Measurements from ENCODE around the gene TMEM37. TPM values are rescaled to one million over a fixed set of nuclear protein-coding genes. Genes with fewer than 3 reads are reported as not detected.

The TMEM37 gene
- total RNA-seq, 1 experiment from 2014 or later = 13.8 TPM

DNA sequence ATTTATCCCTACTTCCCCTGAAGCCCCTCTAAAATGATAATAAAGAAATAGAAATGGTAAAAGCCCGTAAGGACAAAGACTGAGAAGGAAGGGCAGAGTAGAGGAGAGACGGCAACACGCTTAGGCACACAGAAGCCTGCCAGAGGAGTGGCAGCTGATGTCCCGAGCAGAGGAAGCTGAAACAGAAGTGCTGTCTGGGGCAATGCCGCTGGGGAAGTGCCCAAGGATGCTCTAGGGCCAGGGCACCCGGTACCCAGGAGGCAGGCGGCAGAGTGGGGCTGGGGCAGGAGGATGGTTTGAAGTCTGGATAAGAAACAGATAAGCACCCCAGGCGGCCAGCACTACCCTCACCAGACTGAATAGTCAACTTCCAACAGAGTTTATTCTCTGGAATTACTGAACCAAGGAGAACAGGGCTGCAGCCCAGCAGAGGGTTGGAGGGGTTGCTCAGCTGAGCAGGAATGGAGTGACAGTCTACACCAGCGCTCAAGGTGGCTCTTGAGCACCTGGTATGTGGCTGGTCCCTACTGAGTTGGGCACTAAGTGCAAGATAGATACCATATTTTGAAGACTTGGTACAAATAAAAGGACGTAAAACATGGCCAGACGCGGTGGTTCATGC lies 22.4 kb downstream of the TMEM37 start:
- CTCF ChIA-PET = no interaction called here
- no TSS peak for BruUV-seq (replicated peaks)
- no peak for TF ChIP-seq EZH2 (IDR thresholded peaks at IDR 0.05; ENCODE audit: borderline replicate concordance, low read depth, low read length, poor library complexity, severe bottlenecking)
- TF ChIP-seq, protein P1, sequence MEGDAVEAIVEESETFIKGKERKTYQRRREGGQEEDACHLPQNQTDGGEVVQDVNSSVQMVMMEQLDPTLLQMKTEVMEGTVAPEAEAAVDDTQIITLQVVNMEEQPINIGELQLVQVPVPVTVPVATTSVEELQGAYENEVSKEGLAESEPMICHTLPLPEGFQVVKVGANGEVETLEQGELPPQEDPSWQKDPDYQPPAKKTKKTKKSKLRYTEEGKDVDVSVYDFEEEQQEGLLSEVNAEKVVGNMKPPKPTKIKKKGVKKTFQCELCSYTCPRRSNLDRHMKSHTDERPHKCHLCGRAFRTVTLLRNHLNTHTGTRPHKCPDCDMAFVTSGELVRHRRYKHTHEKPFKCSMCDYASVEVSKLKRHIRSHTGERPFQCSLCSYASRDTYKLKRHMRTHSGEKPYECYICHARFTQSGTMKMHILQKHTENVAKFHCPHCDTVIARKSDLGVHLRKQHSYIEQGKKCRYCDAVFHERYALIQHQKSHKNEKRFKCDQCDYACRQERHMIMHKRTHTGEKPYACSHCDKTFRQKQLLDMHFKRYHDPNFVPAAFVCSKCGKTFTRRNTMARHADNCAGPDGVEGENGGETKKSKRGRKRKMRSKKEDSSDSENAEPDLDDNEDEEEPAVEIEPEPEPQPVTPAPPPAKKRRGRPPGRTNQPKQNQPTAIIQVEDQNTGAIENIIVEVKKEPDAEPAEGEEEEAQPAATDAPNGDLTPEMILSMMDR (conservative IDR thresholded peaks at IDR 0.05; ENCODE audit: low read depth, low read length) = no peak

DNA sequence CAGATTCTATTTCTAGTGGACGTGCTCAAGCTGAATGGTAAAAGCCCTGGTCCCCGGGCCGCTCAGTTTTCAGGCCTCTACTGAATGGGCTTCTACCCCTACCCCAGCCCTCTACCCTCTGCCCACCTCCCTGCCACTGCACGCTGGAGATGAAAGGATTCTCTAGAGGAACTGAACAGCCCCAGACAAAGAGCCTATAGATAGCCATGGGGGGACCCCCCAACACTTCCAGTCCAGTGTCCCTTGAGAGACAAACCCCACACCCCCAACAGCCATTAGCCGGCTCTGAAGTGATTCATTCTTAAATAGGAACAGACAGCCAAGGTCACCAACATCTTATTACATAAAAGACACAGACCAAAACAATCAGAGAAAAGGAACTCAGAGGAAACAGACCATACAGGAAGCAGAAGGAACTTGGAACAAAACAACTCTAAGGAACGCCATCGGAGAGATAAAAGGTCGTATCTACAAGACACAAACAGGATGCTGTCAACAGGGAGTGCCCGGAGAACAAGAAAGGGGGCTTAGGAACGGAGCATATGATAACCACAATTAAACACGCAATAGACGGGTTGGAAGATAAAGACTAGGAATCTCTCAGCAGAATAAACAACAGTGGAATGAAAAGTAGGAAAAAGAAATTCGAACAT lies 23.5 kb downstream of the TMEM37 start:
- ChIA-PET POLR2A (ENCODE audit: low non-redundant PET) (no interaction called here), CTCF (no interaction called here)
- H3K4me1 ChIP-seq (ENCODE audit: insufficient read depth, low read length, poor library complexity, severe bottlenecking) = peaks cover 9% of the 10 kb centered on the region
- DNase-seq (ENCODE audit: low spot score) = no peak
- no peak overlapping the region for H3K4me3 ChIP-seq (ENCODE audit: low read depth, low read length, poor library complexity, severe bottlenecking)
- H3K27me3 ChIP-seq (replicated peaks; ENCODE audit: insufficient read depth, low read depth, low read length, poor library complexity) = no peaks in the 10 kb centered on the region
- TF ChIP-seq EZH2 (IDR thresholded peaks at IDR 0.05; ENCODE audit: borderline replicate concordance, low read depth, low read length, poor library complexity, severe bottlenecking) = no peak
- TF ChIP-seq, protein P1 (conservative IDR thresholded peaks at IDR 0.05; ENCODE audit: low read depth, low read length) = no peak
- BruUV-seq (replicated peaks) = no TSS peak
- no peaks in the 10 kb centered on the region for H3K36me3 ChIP-seq (ENCODE audit: insufficient read depth, low read length, poor library complexity, severe bottlenecking)
- H3K9me3 ChIP-seq (ENCODE audit: low read depth, low read length, poor library complexity, severe bottlenecking) = no peaks in the 10 kb centered on the region
- intact Hi-C loops (cut with micrococcal nuclease; ENCODE audit: unreplicated experiment) = no loop called here
- no peak overlapping the region for H3K27ac ChIP-seq (ENCODE audit: low read depth, low read length, poor library complexity, severe bottlenecking)

More for the DNA sequence above, 22.4 kb downstream of the TMEM37 start:
- H3K9me3 ChIP-seq (ENCODE audit: low read depth, low read length, poor library complexity, severe bottlenecking) = no peaks in the 10 kb centered on the region
- DNase-seq (ENCODE audit: low spot score) = no peak
- intact Hi-C loops (cut with micrococcal nuclease; ENCODE audit: unreplicated experiment) = no loop called here
- POLR2A ChIA-PET (ENCODE audit: low non-redundant PET) = no interaction called here
- H3K27me3 ChIP-seq (replicated peaks; ENCODE audit: insufficient read depth, low read depth, low read length, poor library complexity) = no peaks in the 10 kb centered on the region
- H3K36me3 ChIP-seq (ENCODE audit: insufficient read depth, low read length, poor library complexity, severe bottlenecking) = no peaks in the 10 kb centered on the region
- no peak overlapping the region for H3K27ac ChIP-seq (ENCODE audit: low read depth, low read length, poor library complexity, severe bottlenecking)
- H3K4me1 ChIP-seq (ENCODE audit: insufficient read depth, low read length, poor library complexity, severe bottlenecking) = peaks cover 7% of the 10 kb centered on the region
- H3K4me3 ChIP-seq (ENCODE audit: low read depth, low read length, poor library complexity, severe bottlenecking) = no peak overlapping the region

DNA sequence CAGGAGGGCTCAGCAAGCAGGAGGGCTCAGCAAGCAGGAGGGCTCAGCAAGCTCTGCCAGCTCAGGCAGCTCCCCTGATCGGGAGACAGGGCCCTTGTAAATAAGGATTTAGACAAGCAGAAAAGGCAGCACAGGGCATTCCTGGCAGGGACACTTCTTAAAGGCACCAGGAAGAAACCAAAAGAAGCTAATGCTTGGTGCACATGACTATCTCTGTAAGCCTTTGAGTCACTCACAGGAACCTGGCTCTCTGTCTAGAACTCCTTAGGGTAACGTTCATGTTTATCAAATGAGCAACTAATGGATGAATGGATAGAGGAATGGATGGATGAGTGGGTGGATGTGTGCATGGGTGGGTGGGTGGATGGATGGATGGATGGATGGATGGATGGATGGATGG lies 28.4 kb downstream of the TMEM37 start:
- peaks cover 9% of the 10 kb centered on the region for H3K4me1 ChIP-seq (ENCODE audit: insufficient read depth, low read length, poor library complexity, severe bottlenecking)
- ChIA-PET POLR2A (ENCODE audit: low non-redundant PET) (no interaction called here), CTCF (interaction anchor here (0.9 kb wide), 1 partner anchor 16 kb away, joined by 5 read pairs; no protein-coding TSS in a partner anchor)
- no peak overlapping the region for H3K4me3 ChIP-seq (ENCODE audit: low read depth, low read length, poor library complexity, severe bottlenecking)
- no peak overlapping the region for H3K27ac ChIP-seq (ENCODE audit: low read depth, low read length, poor library complexity, severe bottlenecking)
- no peak for DNase-seq (ENCODE audit: low spot score)
- intact Hi-C loops (cut with micrococcal nuclease; ENCODE audit: unreplicated experiment) = no loop called here
- H3K36me3 ChIP-seq (ENCODE audit: insufficient read depth, low read length, poor library complexity, severe bottlenecking) = no peaks in the 10 kb centered on the region
- H3K27me3 ChIP-seq (replicated peaks; ENCODE audit: insufficient read depth, low read depth, low read length, poor library complexity) = no peaks in the 10 kb centered on the region
- BruUV-seq (replicated peaks) = no TSS peak
- TF ChIP-seq, protein P1 (conservative IDR thresholded peaks at IDR 0.05; ENCODE audit: low read depth, low read length) = no peak
- TF ChIP-seq EZH2 (IDR thresholded peaks at IDR 0.05; ENCODE audit: borderline replicate concordance, low read depth, low read length, poor library complexity, severe bottlenecking) = no peak
- no peaks in the 10 kb centered on the region for H3K9me3 ChIP-seq (ENCODE audit: low read depth, low read length, poor library complexity, severe bottlenecking)
